ENCODE data around the gene SETDB2. TPM values are rescaled to one million over a fixed set of nuclear protein-coding genes. Genes with fewer than 3 reads are reported as not detected.

Gene SETDB2
- polyA plus RNA-seq, 1 donor from 2014 or later = 14.6 TPM

- Histone ChIP-seq H2AFZ (ENCODE audit: low read depth, low read length) (no peak overlapping the region), H3K79me2 (replicated peaks; ENCODE audit: insufficient read depth, low read length) (no peaks in the 10 kb centered on the region), H3F3A (ENCODE audit: insufficient read depth, low read length, poor library complexity, severe bottlenecking) (no peaks in the 10 kb centered on the region), H3K27me3 (ENCODE audit: insufficient read depth, low read depth, low read length) (no peaks in the 10 kb centered on the region), H3K4me3 (ENCODE audit: low read length) (no peak overlapping the region), H3K9me2 (ENCODE audit: insufficient read depth, low read length) (no peaks in the 10 kb centered on the region), H3K36me3 (ENCODE audit: insufficient read depth, low read length) (no peaks in the 10 kb centered on the region), H3K9ac (ENCODE audit: low read length) (no peak overlapping the region), H3K9me3 (ENCODE audit: low read length) (no peaks in the 10 kb centered on the region), H3K27ac (ENCODE audit: low read length) (no peak overlapping the region), H3K4me2 (ENCODE audit: low read length) (no peak overlapping the region), H4K20me1 (ENCODE audit: insufficient read depth) (no peaks in the 10 kb centered on the region)
- no peak for TF ChIP-seq POLR2AphosphoS5 (IDR thresholded peaks at IDR 0.05)
- no peak for TF ChIP-seq SMC3 (conservative IDR thresholded peaks at IDR 0.05; ENCODE audit: poor library complexity)
- TF ChIP-seq TAF1 (IDR thresholded peaks at IDR 0.05; ENCODE audit: low read depth) = no peak
These were observed 80.8 kb downstream of the SETDB2 start for GRCh38 chr13:49524740-49525501.

DNA sequence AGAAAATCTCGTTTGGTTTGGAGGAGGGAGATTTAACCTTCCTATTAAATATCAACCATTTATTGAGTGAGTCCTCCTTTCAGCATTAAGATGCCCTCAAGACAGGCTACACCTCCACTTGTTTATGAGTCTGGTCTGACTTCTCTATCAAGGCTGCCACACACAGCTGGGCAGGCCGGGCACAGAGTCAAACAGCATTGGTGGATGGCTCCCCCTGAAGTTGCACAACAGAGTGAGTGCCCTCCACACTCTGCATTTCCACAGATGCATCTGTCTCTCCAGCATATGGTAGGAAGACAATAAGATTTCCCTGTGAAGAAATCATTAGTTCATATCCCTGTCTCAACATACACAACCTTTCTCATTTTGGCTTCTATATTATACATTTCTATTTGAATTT lies 83.0 kb downstream of the SETDB2 start:
- no peak overlapping the region for H3K27ac ChIP-seq (ENCODE audit: low read length)
- no peaks in the 10 kb centered on the region for H3K9me2 ChIP-seq (ENCODE audit: insufficient read depth, low read length)
- H4K20me1 ChIP-seq (ENCODE audit: insufficient read depth) = no peaks in the 10 kb centered on the region
- H3K27me3 ChIP-seq (ENCODE audit: insufficient read depth, low read depth, low read length) = no peaks in the 10 kb centered on the region
- H3K4me2 ChIP-seq (ENCODE audit: low read length) = no peak overlapping the region
- H3F3A ChIP-seq (ENCODE audit: insufficient read depth, low read length, poor library complexity, severe bottlenecking) = no peaks in the 10 kb centered on the region
- TF ChIP-seq RAD21 (conservative IDR thresholded peaks at IDR 0.05) (no peak), SMC3 (conservative IDR thresholded peaks at IDR 0.05; ENCODE audit: poor library complexity) (no peak), EP300 (conservative IDR thresholded peaks at IDR 0.05; ENCODE audit: poor library complexity, severe bottlenecking) (no peak), TAF1 (IDR thresholded peaks at IDR 0.05; ENCODE audit: low read depth) (no peak), REST (IDR thresholded peaks at IDR 0.05; ENCODE audit: borderline replicate concordance) (no peak), EZH2 (IDR thresholded peaks at IDR 0.05; ENCODE audit: borderline replicate concordance, insufficient read depth, low read length, poor library complexity, severe bottlenecking) (no peak), CTCF (IDR thresholded peaks at IDR 0.05; ENCODE audit: poor library complexity, severe bottlenecking) (no peak), POLR2AphosphoS5 (IDR thresholded peaks at IDR 0.05) (no peak)
- H3K9ac ChIP-seq (ENCODE audit: low read length) = no peak overlapping the region
- H3K36me3 ChIP-seq (ENCODE audit: insufficient read depth, low read length) = no peaks in the 10 kb centered on the region
- H3K4me3 ChIP-seq (ENCODE audit: low read length) = no peak overlapping the region
- H2AFZ ChIP-seq (ENCODE audit: low read depth, low read length) = no peak overlapping the region
- no peaks in the 10 kb centered on the region for H3K79me2 ChIP-seq (replicated peaks; ENCODE audit: insufficient read depth, low read length)
- no peaks in the 10 kb centered on the region for H3K9me3 ChIP-seq (ENCODE audit: low read length)
